Epithelial cell of esophagus (primary cell): ENCODE results near the gene MPIG6B.

Source experiments
- DNase-seq: peaks from one replicate; pipeline ENCODE4 v3.0.0; 2010; ENCODE audit warnings: low read depth
- H3K4me3 ChIP-seq: 2 replicates; pipeline ENCODE4 v1.5.1; 2011; ENCODE audit warnings: mild to moderate bottlenecking, low read length, control low read depth
- CTCF ChIP-seq: IDR thresholded peaks from 2 replicates; pipeline ENCODE4 v1.5.1; 2011; ENCODE audit warnings: low read depth, mild to moderate bottlenecking, low read length, control low read depth, inconsistent platforms; ENCODE audit not compliant: insufficient read depth; ENCODE audit errors: missing control alignments

Gene MPIG6B

GRCh38 chr6:31727717-31728671, 4.8 kb downstream of the MPIG6B start:
- H3K4me3 ChIP-seq = no peak overlapping the region
- no peak for TF ChIP-seq CTCF
- no peak for DNase-seq

GRCh38 chr6:31728767-31729514, 5.8 kb downstream of the MPIG6B start, which contains the start of gene DDAH2:
TSS of gene DDAH2 (minus strand) at chr6:31729299. CDS start at chr6:31729161, 138 bp downstream.
- TF ChIP-seq CTCF = peak; percentile 57
- no peak for DNase-seq
- peak within 1 kb of the TSS; percentile 66 for H3K4me3 ChIP-seq

- peak; percentile 81 for DNase-seq
- peak overlapping the region; percentile 66 for H3K4me3 ChIP-seq
- no peak for TF ChIP-seq CTCF
These were observed 6.4 kb downstream of the MPIG6B start for GRCh38 chr6:31729515-31729978.

GRCh38 chr6:31729979-31730630, 6.9 kb downstream of the MPIG6B start:
- DNase-seq = peak; percentile 69
- TF ChIP-seq CTCF = no peak
- peak overlapping the region; percentile 66 for H3K4me3 ChIP-seq

- no peak for TF ChIP-seq CTCF
- H3K4me3 ChIP-seq = no peak overlapping the region
- DNase-seq = no peak
These were observed 7.5 kb downstream of the MPIG6B start for GRCh38 chr6:31730631-31731086.

- H3K4me3 ChIP-seq = no peak overlapping the region
- TF ChIP-seq CTCF = no peak
These were observed 8.9 kb downstream of the MPIG6B start for GRCh38 chr6:31732029-31732428.

More at GRCh38 chr6:31732029-31732428, 8.9 kb downstream of the MPIG6B start:
- DNase-seq = no peak
